HG03457 (cell line): ENCODE data around the gene H6PD.

Source experiments
- ATAC-seq: cut with Tn5 transposase; IDR thresholded peaks from one replicate; pipeline ENCODE4 v1.9.1; 2021; ENCODE audit warnings: moderate number of reproducible peaks; ENCODE audit not compliant: unreplicated experiment

Gene H6PD

DNA sequence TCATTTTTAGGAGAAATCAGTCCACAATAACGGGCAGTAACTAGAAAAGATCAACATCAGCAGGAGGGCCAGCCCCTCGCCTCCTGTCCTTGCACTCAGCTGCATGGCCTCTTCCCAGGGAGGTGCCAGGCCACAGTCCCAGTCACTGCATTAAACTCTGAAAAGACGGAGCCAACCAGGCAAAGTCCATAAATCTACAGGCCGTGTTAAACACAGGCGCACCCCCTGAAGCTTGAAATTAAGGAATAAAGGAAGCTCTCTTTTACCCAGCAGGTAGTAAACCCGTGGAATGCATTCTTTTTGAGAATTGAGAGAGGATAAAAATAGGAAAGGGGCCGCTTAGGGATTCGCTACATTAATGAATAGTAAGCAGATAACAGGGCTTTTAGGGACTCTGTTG, 18.4 kb downstream of the H6PD start:
- ATAC-seq: no peak

DNA sequence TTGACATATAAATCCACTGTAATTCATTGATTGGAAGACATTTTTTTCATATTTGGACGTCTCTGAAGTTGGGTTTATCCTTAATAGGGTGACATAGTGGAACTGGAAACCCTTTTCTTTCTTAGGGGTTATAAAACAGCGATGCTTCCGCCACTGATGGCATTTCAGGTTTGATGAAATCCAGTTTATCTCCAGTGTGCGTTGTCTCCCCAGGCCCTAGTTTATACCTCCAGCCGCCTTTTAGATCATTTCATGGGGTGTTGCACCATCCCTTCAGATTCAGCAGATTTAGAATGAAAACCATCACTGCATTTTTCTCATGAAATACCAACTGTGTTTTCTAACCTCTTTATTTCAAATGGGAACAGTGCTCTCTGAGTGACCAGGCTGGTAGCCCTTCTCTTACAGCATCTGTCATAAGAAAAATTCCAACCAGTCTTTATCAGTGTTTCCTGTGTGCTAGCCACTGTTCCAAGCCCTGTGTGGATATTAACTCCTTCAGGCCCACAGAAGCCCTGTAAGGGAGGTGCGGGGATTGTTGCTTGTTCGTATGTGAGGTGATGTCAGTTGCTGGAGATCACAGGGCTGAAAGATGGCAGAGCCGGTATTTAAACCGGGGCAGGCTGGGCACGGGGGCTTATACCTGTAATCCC, 19.0 kb downstream of the H6PD start:
- ATAC-seq: no peak

DNA sequence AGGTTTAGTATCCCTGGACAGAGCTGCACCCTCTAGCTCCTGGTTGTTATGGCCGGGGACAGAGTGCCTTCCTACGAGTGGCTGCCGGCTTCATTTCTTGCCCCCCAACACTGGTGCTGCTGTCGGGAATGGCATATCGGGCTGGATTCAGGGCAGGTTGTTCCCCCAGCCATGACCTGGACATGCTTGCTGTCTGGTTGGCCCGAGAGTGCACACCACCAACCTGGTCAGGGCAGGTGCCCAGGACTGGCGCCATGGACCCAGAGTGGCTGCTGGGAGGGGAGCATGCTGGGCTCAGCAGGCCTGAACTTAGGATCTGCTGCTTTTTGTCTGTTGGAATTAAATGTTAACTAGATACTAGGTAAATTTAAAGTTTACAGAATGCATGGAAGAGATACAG, 21.8 kb downstream of the H6PD start:
- ATAC-seq: no peak

DNA sequence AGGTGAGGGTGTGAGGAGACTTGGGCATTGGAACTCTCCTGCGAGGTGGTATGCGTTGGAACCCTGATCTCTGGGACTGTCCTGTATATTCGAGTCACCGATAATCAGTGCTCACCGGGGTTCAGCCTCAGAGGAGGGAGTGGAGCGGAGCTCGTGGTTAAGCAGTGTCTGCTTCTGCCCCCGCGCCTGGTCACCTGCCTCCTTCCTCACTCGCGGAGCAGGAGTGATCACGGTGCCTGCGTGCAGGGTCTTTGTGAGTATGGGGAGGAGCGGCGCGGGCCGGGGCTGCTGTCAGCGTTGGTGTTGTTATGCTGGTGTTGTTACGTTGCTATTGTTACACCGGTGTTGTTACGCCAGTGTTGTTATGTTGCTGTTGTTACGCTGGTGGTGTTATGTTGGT, 23.3 kb downstream of the H6PD start:
- ATAC-seq: no peak

DNA sequence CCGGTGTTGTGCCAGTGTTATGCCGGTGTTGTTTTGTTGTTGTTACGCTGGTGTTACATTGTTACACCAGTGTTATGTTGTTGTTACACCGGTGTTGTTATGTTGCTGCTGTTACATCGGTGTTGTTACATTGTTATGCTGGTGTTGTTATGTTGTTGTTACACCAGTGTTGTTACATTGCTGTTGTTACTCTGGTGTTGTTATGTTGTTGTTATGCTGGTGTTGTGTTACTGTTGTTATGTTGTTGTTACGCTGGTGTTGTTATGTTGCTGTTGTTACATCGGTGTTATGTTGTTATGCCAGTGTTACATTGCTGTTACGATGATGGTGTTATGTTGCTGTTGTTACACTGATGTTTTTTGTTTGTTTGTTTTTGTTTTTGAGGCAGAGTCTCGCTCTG, 24.1 kb downstream of the H6PD start:
- no peak for ATAC-seq

DNA sequence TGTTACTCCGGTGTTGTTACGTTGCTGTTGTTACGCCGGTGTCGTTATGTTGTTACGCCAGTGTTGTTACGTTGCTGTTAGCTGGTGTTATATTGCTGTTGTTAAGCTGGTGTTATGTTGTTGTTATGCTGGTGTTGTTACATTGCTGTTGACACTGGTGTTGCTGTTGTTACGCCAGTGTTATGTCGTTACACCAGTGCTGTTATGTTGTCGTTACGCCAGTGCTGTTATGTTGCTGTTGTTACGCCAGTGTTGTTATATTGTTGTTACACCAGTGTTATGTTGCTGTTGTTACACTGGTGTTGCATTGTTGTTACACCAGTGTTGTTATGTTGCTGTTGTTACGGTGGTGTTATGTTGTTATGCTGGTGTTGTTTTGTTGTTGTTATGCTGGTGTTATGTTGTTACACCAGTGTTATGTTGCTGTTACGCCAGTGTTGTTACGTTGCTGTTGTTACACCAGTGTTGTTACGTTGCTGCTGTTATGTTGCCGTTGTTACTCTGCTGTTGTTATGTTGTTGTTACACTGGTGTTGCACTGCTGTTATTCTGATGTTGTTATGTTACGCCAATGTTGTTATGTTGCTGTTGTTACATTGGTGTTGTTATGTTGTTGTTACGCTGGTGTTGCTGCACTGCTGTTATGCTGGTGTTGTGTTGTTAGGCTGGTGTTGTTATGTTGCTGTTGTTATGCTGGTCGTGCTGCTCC, 25.6 kb downstream of the H6PD start:
- no peak for ATAC-seq

DNA sequence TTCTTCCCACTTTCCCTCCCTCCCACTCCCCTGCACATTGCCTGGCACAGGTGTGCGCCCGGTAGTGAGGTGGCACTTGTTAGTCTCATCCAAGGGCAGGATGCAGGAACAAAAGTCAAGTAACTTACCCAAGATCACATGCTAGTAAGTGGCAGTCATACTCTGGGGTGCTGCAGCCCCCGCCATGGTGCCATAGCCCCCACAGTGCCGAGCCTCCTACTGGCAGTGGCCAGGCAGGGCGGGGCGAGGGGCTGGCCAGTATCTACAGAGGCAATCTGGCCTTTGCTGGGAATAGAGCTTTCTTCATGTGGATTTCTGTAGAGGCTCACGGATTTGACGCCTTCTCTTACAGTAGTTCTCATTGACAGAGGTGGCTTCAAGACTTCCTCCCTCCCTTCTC, 26.9 kb downstream of the H6PD start:
- no peak for ATAC-seq

DNA sequence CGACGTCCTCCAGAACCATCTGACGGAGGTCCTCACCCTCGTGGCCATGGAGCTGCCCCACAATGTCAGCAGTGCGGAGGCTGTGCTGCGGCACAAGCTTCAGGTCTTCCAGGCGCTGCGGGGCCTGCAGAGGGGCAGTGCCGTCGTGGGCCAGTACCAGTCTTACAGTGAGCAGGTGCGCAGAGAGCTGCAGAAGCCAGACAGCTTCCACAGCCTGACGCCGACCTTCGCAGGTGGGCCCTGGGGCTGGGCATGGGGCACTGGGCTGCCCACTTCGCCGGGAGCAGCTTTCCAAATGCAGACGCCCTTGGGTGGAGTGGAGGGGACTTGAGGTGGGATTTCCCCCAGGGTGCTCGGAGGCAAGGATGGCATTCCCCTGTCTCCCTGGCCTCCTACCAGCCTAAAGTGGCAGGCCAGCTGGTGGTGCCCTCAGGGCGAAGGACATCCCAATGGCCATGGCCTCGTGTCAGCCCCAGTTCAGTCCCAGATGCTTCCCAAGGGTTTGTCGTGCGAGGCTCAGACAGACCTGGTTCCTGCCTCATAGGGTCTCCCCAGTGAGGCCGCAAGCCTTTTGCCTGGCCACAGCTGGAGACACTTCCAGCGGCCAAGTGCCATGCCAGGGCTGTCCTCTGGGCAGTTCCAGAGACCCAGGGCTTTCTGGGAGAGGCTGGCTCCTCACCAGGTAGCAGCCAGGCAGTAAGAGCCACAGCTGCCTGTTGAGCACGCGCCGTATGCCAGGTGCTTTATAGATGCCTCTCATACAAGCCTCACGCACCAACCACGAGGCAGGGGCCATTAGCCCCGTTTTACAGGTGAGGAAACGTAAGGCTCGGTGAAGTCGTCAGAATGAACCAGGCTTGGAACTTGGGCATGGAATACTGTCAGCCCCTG, 27.8 kb downstream of the H6PD start:
- no peak for ATAC-seq

DNA sequence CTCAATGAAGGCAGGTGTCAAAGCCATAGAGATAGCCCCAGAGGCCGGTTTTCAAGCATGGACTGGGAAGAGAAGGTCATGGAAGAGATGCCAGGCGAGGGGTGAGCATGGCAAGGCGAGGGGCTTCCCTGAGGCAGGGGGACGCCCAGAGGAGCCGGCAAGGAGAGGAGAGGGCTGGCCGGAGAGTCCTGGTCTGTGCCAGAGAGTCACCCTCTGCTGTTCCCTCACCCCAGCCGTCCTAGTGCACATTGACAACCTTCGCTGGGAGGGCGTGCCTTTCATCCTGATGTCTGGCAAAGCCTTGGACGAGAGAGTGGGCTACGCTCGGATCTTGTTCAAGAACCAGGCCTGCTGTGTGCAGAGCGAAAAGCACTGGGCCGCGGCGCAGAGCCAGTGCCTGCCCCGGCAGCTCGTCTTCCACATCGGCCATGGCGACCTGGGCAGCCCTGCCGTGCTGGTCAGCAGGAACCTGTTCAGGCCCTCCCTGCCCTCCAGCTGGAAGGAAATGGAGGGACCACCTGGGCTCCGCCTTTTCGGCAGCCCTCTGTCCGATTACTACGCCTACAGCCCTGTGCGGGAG, 28.8 kb downstream of the H6PD start:
- ATAC-seq: no peak

DNA sequence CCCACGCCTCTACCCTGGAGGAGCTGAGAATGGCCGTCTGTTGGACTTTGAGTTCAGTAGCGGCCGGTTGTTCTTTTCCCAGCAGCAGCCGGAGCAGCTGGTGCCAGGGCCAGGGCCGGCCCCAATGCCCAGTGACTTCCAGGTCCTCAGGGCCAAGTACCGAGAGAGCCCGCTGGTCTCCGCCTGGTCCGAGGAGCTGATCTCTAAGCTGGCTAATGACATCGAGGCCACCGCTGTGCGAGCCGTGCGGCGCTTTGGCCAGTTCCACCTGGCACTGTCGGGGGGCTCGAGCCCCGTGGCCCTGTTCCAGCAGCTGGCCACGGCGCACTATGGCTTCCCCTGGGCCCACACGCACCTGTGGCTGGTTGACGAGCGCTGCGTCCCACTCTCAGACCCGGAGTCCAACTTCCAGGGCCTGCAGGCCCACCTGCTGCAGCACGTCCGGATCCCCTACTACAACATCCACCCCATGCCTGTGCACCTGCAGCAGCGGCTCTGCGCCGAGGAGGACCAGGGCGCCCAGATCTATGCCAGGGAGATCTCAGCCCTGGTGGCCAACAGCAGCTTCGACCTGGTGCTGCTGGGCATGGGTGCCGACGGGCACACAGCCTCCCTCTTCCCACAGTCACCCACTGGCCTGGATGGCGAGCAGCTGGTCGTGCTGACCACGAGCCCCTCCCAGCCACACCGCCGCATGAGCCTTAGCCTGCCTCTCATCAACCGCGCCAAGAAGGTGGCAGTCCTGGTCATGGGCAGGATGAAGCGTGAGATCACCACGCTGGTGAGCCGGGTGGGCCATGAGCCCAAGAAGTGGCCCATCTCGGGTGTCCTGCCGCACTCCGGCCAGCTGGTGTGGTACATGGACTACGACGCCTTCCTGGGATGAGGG, 29.7 kb downstream of the H6PD start:
- no peak for ATAC-seq

DNA sequence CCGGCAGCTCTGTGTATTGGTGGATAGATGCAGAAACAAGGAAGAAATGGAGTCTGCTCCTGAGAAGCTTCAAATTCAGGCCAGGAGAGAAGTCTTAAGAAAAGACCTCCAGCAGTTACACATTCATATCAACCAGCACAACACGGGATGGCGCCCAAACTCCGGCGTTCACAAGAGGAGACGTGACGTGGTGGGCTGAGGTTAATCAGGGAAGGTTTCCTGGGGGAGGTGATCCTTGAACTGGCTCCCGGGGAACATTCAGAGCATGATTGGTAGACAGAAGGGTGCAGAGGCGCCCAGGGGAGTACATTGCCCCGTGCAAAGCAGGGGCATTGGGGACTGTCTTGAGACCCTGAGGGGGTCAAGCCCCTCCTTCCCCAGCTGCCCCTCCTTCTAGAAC, 30.5 kb downstream of the H6PD start:
- no peak for ATAC-seq

DNA sequence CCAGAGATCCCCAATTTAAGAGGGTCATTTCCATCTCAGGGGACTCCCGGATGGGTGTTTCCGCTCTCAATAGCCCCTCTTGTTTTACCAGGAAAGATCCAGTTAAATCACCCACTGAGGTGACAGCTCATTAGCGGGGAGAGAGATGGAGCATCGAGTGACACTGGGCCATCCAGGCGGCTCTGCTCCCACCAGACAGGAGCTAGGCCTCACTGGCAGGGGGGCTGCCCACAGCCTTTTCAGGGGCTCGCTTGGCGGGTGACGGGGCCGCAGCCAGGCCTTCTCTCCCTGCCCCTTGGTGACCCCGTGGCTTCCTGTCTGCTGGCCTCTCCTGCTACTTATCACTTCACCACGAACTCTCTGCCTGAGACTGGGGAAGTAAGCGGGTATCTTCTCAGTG, 31.4 kb downstream of the H6PD start:
- ATAC-seq: no peak

DNA sequence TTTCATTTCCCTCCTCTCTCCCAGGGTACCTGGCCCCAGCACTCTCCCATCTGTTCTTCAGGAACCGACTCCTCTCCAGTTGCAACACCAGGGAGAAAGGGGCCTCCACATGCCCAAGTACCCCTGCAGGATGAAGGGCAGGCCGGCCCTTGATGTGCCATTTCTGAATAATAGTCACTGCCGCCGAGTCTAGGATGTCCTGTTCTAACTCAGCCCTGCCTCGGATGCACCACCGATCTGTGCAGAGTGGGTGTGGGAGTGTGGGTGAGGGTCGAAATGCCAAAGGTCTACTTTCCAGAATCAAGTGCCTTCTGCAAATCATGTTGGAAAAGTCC, 32.7 kb downstream of the H6PD start:
- no peak for ATAC-seq

DNA sequence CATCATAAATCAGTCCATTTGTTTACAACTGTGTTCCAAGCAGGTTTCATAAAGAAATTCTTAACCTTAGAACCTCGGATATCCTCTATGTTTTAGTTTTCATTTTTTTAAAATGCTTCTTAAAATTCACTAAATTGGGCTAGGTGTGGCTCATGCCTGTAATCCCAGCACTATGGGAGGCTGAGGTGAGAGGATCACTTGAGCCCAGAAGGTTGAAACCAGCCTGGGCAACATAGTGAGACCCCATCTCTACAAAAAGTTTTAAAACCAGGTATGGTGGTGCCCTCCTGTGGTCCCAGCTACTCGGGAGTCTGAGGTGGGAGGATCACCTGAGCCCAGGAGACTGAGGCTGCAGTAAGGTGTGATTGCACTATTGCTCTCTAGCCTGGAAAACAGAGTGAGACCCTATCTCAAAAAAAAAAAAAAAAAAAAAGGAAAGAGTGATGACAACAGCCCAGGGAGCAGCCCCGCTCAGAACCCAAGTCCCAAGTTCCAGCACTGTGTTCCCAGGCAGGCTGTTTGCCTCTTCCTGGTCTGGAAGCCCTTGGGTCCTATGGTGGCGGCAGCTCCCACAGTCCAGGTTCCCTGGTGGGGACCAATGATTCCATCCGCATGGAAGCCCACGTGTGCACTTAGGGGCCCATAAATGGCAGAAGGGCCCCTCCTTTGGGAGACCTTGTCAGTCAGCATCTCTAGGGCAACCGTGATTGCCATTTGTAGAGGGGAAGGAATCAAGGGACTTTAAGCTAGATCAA, 33.4 kb downstream of the H6PD start:
- ATAC-seq: no peak

DNA sequence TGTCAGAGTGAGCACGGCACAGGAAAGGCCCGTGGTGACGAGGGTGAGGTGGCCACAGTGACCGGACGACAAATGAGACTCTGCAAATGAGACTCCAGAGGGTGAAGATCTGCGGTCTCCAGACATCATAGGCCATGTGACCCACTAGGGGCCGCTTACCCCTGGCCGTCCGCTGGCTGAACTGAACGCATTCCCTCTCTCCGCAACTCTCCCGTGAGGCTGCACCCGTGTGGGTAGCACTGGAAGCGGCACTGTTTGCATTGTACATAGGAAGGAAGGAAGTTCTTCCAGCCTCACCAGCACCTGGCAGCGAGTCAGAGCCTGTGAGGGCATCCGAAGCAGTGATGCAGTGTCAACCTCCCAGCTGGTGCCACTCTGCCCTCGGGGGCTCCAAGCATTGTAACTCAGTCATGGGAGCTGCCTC, 34.5 kb downstream of the H6PD start:
- ATAC-seq: no peak

DNA sequence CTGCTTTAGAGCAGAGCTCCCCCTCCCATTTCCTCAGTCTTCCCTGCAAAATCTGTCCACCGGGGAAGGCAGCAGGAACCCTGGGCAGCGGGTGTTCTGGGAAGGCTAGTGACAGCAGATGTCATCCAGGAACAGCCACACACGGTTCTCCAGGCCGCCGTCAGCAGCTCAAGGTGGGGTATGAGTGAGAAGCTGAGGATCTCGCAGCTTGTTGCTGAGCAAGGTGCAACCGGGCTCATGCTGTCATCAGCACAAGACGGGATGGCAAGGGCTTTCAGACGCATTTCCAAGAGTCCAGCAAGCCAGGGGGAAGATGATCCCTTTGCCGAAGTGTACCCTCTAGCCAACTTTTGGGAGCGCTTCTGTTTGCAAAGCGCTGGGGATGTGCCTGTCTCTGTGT, 35.1 kb downstream of the H6PD start:
- ATAC-seq: no peak

DNA sequence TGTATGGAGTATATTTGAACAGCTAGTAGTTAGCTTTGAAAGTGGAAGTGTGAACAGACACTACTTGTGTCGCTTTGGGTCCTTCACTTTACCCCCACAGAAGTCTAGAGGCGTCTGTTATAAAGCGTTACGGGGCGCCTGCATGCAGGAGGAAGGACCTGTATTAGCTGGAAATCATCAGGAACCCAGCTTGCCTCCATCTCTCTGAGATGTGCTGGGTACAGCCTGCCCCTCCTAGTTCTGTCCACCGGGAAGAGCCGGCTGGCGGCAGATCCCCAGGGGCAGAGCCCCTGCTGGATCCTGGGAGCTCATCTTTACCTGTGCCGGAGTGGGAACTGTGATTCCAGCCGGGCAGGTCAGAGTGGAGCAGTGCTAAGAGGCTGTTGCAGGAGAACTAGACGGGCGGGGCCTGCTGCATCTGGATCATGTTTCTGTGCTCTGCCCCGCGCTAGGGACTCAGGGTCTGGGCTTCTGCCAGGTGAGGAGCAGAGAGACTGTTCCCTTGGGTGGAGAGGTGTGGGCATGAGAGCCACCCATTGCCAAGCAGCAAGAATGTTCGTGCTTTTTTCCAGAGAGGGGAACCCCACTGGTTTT, 35.8 kb downstream of the H6PD start:
- no peak for ATAC-seq

DNA sequence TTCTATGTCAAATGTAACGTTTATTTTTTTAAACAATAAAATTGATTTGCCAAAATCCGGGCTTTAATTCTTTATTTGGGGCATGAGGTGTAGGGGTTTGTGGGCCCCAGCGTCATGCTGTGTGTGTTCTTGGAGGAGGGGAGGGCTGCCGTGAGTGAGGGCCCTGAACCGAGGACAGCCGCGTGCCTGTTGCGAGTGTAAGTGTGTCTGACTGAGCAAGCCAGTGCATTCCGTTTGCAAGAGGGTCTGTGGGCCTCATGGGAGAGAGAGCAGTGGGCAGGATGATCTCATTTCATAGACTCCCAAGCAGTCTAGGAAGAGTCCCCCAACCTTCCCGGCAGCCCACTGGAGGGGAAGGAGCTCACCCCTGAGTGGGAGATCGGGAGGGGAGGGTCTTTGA, 36.7 kb downstream of the H6PD start:
- ATAC-seq: no peak

DNA sequence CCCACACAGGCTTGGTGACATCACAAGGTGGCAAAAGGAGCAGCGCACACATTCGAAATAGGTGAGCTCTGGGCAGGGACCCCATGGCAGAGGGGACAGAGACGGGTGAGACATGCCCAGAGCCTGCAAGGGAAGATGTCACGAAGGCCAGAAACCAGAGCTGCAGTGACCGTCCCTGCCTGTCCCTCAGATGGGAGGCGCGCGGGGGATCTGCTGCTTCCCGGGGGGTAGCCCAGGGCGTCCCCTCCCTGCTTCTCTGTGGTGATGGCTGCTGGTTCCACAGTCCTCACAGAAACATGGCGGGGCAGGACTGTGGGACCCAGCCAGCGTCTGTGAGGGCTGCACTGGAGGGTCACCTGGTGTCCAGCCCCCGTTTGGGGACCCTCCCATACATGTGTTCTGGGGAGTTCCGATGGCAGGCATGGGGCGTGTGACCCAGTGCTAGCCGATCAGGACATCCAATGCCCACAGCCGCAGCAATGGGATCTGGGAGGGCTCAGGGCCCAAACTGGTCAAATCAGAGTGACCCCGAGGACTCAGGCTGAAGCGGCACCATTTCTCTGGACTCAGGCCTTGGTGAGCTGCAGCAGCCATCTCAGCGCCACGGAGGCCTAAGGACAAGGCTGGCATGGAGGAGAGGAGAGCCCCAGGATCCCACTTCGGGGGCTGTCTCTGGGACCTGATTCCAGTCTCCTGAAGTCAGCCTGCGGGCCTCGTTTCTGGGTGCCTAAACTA, 37.5 kb downstream of the H6PD start:
- no peak for ATAC-seq
